HCT116 (cell line): ENCODE results near the gene MN1. TPM values are rescaled to one million over a fixed set of nuclear protein-coding genes. Genes with fewer than 3 reads are reported as not detected.

Experiments used
- ATAC-seq: fragments of 200-7000 bp; cut with Tn5 transposase; 2 replicates; pipeline ENCODE4 v1.9.1; 2020; ENCODE audit warnings: mild to moderate bottlenecking, moderate library complexity
- BruUV-seq: library from RNA; stranded (reverse); fragments of 400-500 nt; replicated peaks from 2 replicates; lab custom pipeline; 2021; lab: Mats Ljungman, UMichigan
- CTCF ChIA-PET: fragments of 300-600 bp; sonication (Branson Sonifier 250); formaldehyde crosslinking; loops from one replicate; lab custom pipeline; 2021; ENCODE audit warnings: antibody characterized with exemption; lab: Charles Lee
- POLR2A ChIA-PET: fragments of 300-600, 350-600 bp; sonication (Branson Sonifier 250); formaldehyde crosslinking; loops from one replicate; lab custom pipeline; 2021; ENCODE audit warnings: antibody characterized with exemption; lab: Charles Lee
- RAD21 ChIA-PET, 2 experiments: fragments of 300-600 bp; sonication (Branson Sonifier 250); formaldehyde crosslinking; loops; one replicate each; lab custom pipeline; 2023; ENCODE audit warnings: low total read pairs in 2 of 2; ENCODE audit not compliant: uncharacterized antibody in 2 of 2, unreplicated experiment in 2 of 2, low non-redundant PET in 1 of 2; lab: Charles Lee
- DNase-seq: peaks from one replicate; pipeline ENCODE4 v3.0.0-alpha.2; 2010; ENCODE audit warnings: low read depth, low spot score
- H2AFZ ChIP-seq: fragments of 200-600 bp; shearing (Covaris generic), sonication (generic); 2 replicates; pipeline ENCODE4 v1.6.1; 2017; ENCODE audit warnings: low read depth, mixed run types, mixed read lengths, antibody characterized with exemption, low read length; ENCODE audit not compliant: poor library complexity, severe bottlenecking
- H3K27ac ChIP-seq: 2 replicates; pipeline ENCODE4 v1.5.1; 2012; ENCODE audit warnings: low read depth, low read length
- H3K27me3 ChIP-seq: fragments of 200-600 bp; sonication (generic); 2 replicates; pipeline ENCODE4 v1.6.1; 2016; ENCODE audit warnings: mixed run types, low read length, mixed read lengths; ENCODE audit not compliant: insufficient read depth
- H3K36me3 ChIP-seq, 2 experiments: fragments of 200-500 bp in 1 of 2; fragments of 200-600 bp in 1 of 2; sonication (Bioruptor generic) in 1 of 2; sonication (generic) in 1 of 2; 2 replicates each; pipeline versions ENCODE4 v1.5.1 to v1.6.1; 2014 to 2016; ENCODE audit warnings: low read length in 2 of 2, inconsistent platforms in 1 of 2, mixed read lengths in 1 of 2, mixed run types in 1 of 2; ENCODE audit not compliant: insufficient read depth in 2 of 2, control insufficient read depth in 1 of 2
- H3K4me1 ChIP-seq, 2 experiments: fragments of 200-600 bp in 1 of 2; sonication (generic) in 1 of 2; 2 replicates each; pipeline versions ENCODE4 v1.5.1 to v1.6.1; 2012 to 2017; ENCODE audit warnings: low read length in 2 of 2, inconsistent platforms in 1 of 2, mild to moderate bottlenecking in 1 of 2, mixed read lengths in 1 of 2, mixed run types in 1 of 2, moderate library complexity in 1 of 2; ENCODE audit not compliant: insufficient read depth in 2 of 2, control insufficient read depth in 1 of 2
- H3K4me2 ChIP-seq: fragments of 200-600 bp; sonication (generic); 2 replicates; pipeline ENCODE4 v1.6.1; 2017; ENCODE audit warnings: mixed run types, low read length, mixed read lengths
- H3K4me3 ChIP-seq, 2 experiments: fragments of 200-600 bp in 1 of 2; sonication (generic) in 1 of 2; replicated peaks in 1 of 2; 2 replicates each; pipeline ENCODE4 v1.5.1; 2011 to 2016; ENCODE audit warnings: low read length in 2 of 2, control low read depth in 1 of 2, low read depth in 1 of 2, mild to moderate bottlenecking in 1 of 2, mixed read lengths in 1 of 2, mixed run types in 1 of 2
- H3K79me2 ChIP-seq: fragments of 200-600 bp; sonication (generic); 2 replicates; pipeline ENCODE4 v1.6.1; 2017; ENCODE audit warnings: mild to moderate bottlenecking, mixed run types, low read length, moderate library complexity, mixed read lengths; ENCODE audit not compliant: insufficient read depth
- H3K9ac ChIP-seq: fragments of 200-600 bp; sonication (generic); 2 replicates; pipeline ENCODE4 v1.6.1; 2016; ENCODE audit warnings: low read length, mixed read lengths
- H3K9me2 ChIP-seq: fragments of 200-600 bp; sonication (generic), shearing (Covaris generic); 2 replicates; pipeline ENCODE4 v1.6.1; 2017; ENCODE audit warnings: mixed run types, mild to moderate bottlenecking, moderate library complexity; ENCODE audit not compliant: insufficient read depth
- H3K9me3 ChIP-seq, 2 experiments: fragments of 200-500 bp in 1 of 2; fragments of 200-600 bp in 1 of 2; sonication (Bioruptor generic) in 1 of 2; sonication (generic) in 1 of 2; 2 replicates each; pipeline ENCODE4 v1.6.1; 2014 to 2017; ENCODE audit warnings: low read length in 2 of 2, mixed read lengths in 2 of 2, inconsistent platforms in 1 of 2, low read depth in 1 of 2, mild to moderate bottlenecking in 1 of 2, mixed run types in 1 of 2, moderate library complexity in 1 of 2; ENCODE audit not compliant: control insufficient read depth in 1 of 2, insufficient read depth in 1 of 2
- H4K20me1 ChIP-seq: fragments of 200-600 bp; sonication (generic), shearing (Covaris generic); 2 replicates; pipeline ENCODE4 v1.6.1; 2017; ENCODE audit warnings: mixed run types, mild to moderate bottlenecking, moderate library complexity; ENCODE audit not compliant: insufficient read depth
- FOSL1 ChIP-seq: IDR thresholded peaks from 2 replicates; pipeline ENCODE4 v1.6.1; 2012; ENCODE audit warnings: low read depth
- JUND ChIP-seq: IDR thresholded peaks from 2 replicates; pipeline ENCODE4 v1.6.1; 2012
- POLR2AphosphoS5 ChIP-seq: IDR thresholded peaks from 2 replicates; pipeline ENCODE4 v1.6.1; 2011; ENCODE audit warnings: mild to moderate bottlenecking, low read depth, low read length, moderate library complexity
- RAD21 ChIP-seq: IDR thresholded peaks from 2 replicates; pipeline ENCODE4 v1.6.1; 2012; ENCODE audit warnings: low read depth, mild to moderate bottlenecking
- TCF7L2 ChIP-seq: IDR thresholded peaks from 2 replicates; pipeline ENCODE4 v1.7.0; 2011; ENCODE audit warnings: borderline replicate concordance, inconsistent platforms; ENCODE audit not compliant: insufficient read depth, insufficient read length; ENCODE audit errors: extremely low read depth
- ZFX ChIP-seq: fragments of 450-650 bp; IDR thresholded peaks from 2 replicates; pipeline ENCODE4 v1.6.1; 2017
- ZNF274 ChIP-seq: fragments of 200-500 bp; sonication (Bioruptor generic); IDR thresholded peaks from 2 replicates; pipeline ENCODE4 v1.6.1; 2014; ENCODE audit warnings: mild to moderate bottlenecking, low read depth, low read length, inconsistent platforms
- intact Hi-C: fragments of 100-400 bp; cut with micrococcal nuclease; formaldehyde crosslinking; loops from 2 replicates; pipeline ENCODE4 v1.10.0; 2022
- total RNA-seq: library from RNA; stranded (reverse); gene quantifications from one replicate; pipeline ENCODE4 v1.2.1, GENCODE V29; 2021; ENCODE audit not compliant: unreplicated experiment
- TF ChIP-seq, protein P1 (sequence below): IDR thresholded peaks from 2 replicates; pipeline ENCODE4 v1.6.1; 2012
- TF ChIP-seq, protein P2 (sequence below): IDR thresholded peaks from 2 replicates; pipeline ENCODE4 v1.6.1; 2012
- TF ChIP-seq, protein P3 (sequence below): IDR thresholded peaks from 2 replicates; pipeline ENCODE4 v1.6.1; 2012; ENCODE audit warnings: low read depth

MN1 gene
- total RNA-seq, 1 experiment from 2014 or later, result 2.9 TPM

DNA sequence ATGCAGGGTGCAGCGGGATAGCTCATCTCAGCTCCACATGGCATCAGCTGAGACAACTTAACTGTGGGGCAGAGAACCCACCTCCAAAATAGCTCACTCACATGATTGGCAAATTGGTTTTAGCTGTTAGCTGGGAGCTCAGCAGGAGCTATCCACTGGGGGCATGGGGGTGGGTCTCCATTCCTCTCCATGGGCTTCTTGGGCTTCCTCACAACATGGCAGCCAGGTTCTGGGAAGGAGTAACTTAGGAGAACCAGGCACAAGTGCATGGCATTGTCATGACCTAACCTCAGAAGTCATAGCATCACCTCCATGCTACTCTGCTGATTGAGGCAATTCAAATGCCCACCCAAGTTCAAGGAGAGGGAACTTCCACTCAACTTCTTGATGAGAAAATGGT lies 85.5 kb downstream of the MN1 start:
- ChIA-PET RAD21 (no interaction called here), POLR2A (no interaction called here), CTCF (no interaction called here)
- Histone ChIP-seq H3K9me2 (no peaks in the 10 kb centered on the region), H3K9ac (no peak overlapping the region), H3K27ac (no peak overlapping the region), H3K36me3 (no peaks in the 10 kb centered on the region), H3K4me2 (no peak overlapping the region), H3K4me1 (peaks cover 28 to 43% of the 10 kb centered on the region in 2 experiments), H3K9me3 (no peaks in the 10 kb centered on the region), H3K79me2 (no peaks in the 10 kb centered on the region), H2AFZ (no peak overlapping the region), H3K4me3 (no peak overlapping the region), H3K27me3 (no peaks in the 10 kb centered on the region), H4K20me1 (no peaks in the 10 kb centered on the region)
- BruUV-seq, result no TSS peak
- intact Hi-C loops, result no loop called here
- DNase-seq (no peak), ATAC-seq (no peak)
- TF ChIP-seq RAD21 (no peak), JUND (no peak), ZNF274 (no peak), FOSL1 (no peak), TCF7L2 (no peak), POLR2AphosphoS5 (no peak), ZFX (no peak)
- TF ChIP-seq, protein P1, sequence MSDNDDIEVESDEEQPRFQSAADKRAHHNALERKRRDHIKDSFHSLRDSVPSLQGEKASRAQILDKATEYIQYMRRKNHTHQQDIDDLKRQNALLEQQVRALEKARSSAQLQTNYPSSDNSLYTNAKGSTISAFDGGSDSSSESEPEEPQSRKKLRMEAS, result no peak
- TF ChIP-seq, protein P2, sequence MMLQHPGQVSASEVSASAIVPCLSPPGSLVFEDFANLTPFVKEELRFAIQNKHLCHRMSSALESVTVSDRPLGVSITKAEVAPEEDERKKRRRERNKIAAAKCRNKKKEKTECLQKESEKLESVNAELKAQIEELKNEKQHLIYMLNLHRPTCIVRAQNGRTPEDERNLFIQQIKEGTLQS, result no peak
- TF ChIP-seq, protein P3, sequence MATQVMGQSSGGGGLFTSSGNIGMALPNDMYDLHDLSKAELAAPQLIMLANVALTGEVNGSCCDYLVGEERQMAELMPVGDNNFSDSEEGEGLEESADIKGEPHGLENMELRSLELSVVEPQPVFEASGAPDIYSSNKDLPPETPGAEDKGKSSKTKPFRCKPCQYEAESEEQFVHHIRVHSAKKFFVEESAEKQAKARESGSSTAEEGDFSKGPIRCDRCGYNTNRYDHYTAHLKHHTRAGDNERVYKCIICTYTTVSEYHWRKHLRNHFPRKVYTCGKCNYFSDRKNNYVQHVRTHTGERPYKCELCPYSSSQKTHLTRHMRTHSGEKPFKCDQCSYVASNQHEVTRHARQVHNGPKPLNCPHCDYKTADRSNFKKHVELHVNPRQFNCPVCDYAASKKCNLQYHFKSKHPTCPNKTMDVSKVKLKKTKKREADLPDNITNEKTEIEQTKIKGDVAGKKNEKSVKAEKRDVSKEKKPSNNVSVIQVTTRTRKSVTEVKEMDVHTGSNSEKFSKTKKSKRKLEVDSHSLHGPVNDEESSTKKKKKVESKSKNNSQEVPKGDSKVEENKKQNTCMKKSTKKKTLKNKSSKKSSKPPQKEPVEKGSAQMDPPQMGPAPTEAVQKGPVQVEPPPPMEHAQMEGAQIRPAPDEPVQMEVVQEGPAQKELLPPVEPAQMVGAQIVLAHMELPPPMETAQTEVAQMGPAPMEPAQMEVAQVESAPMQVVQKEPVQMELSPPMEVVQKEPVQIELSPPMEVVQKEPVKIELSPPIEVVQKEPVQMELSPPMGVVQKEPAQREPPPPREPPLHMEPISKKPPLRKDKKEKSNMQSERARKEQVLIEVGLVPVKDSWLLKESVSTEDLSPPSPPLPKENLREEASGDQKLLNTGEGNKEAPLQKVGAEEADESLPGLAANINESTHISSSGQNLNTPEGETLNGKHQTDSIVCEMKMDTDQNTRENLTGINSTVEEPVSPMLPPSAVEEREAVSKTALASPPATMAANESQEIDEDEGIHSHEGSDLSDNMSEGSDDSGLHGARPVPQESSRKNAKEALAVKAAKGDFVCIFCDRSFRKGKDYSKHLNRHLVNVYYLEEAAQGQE, result no peak
